ENCODE results near the gene NRXN2. TPM values are rescaled to one million over a fixed set of nuclear protein-coding genes. Genes with fewer than 3 reads are reported as not detected.

NRXN2 gene
- total RNA-seq, 1 donor from 2014 or later: 0.72 TPM

GRCh38 chr11:64624883-64625481 lies 98.0 kb downstream of the NRXN2 start:
- Histone ChIP-seq H3K27me3 (no peaks in the 10 kb centered on the region), H3K4me1 (peaks cover 6% of the 10 kb centered on the region), H3K27ac (no peak overlapping the region), H3K9me3 (no peaks in the 10 kb centered on the region), H3K4me3 (no peak overlapping the region), H3K36me3 (no peaks in the 10 kb centered on the region)
- TF ChIP-seq CTCF (IDR thresholded peaks at IDR 0.05): no peak
- ATAC-seq: peak; percentile 70
- intact Hi-C loops (cut with DNase I): no loop called here
- no peak for DNase-seq

GRCh38 chr11:64622681-64623080 lies 100.3 kb downstream of the NRXN2 start:
- ATAC-seq (no peak), DNase-seq (no peak)
- Histone ChIP-seq H3K4me3 (no peak overlapping the region), H3K9me3 (no peaks in the 10 kb centered on the region), H3K27me3 (no peaks in the 10 kb centered on the region), H3K27ac (no peak overlapping the region), H3K36me3 (no peaks in the 10 kb centered on the region), H3K4me1 (peaks cover 6% of the 10 kb centered on the region)
- no peak for TF ChIP-seq CTCF (IDR thresholded peaks at IDR 0.05)
- intact Hi-C loops (cut with DNase I): no loop called here

GRCh38 chr11:64621283-64622019 lies 101.5 kb downstream of the NRXN2 start:
- intact Hi-C loops (cut with DNase I): no loop called here
- TF ChIP-seq CTCF (IDR thresholded peaks at IDR 0.05): no peak
- DNase-seq (no peak), ATAC-seq (no peak)
- Histone ChIP-seq H3K27me3 (no peaks in the 10 kb centered on the region), H3K4me3 (no peak overlapping the region), H3K9me3 (no peaks in the 10 kb centered on the region), H3K36me3 (no peaks in the 10 kb centered on the region), H3K27ac (no peak overlapping the region), H3K4me1 (peaks cover 6% of the 10 kb centered on the region)

- TF ChIP-seq CTCF (IDR thresholded peaks at IDR 0.05): no peak
- Histone ChIP-seq H3K27me3 (no peaks in the 10 kb centered on the region), H3K4me3 (no peak overlapping the region), H3K4me1 (peaks cover 6% of the 10 kb centered on the region), H3K36me3 (no peaks in the 10 kb centered on the region), H3K9me3 (no peaks in the 10 kb centered on the region), H3K27ac (no peak overlapping the region)
- intact Hi-C loops (cut with DNase I): no loop called here
- ATAC-seq (no peak), DNase-seq (no peak)
Observed at GRCh38 chr11:64620381-64620971, 102.5 kb downstream of the NRXN2 start.

GRCh38 chr11:64619811-64620380 lies 103.1 kb downstream of the NRXN2 start:
- Histone ChIP-seq H3K36me3 (no peaks in the 10 kb centered on the region), H3K4me1 (peaks cover 6% of the 10 kb centered on the region), H3K27me3 (no peaks in the 10 kb centered on the region), H3K9me3 (no peaks in the 10 kb centered on the region), H3K27ac (no peak overlapping the region), H3K4me3 (no peak overlapping the region)
- TF ChIP-seq CTCF (IDR thresholded peaks at IDR 0.05): no peak
- ATAC-seq (peak; percentile 51), DNase-seq (no peak)
- intact Hi-C loops (cut with DNase I): no loop called here
